ENCODE data around the gene ATL1.

The ATL1 gene

DNA sequence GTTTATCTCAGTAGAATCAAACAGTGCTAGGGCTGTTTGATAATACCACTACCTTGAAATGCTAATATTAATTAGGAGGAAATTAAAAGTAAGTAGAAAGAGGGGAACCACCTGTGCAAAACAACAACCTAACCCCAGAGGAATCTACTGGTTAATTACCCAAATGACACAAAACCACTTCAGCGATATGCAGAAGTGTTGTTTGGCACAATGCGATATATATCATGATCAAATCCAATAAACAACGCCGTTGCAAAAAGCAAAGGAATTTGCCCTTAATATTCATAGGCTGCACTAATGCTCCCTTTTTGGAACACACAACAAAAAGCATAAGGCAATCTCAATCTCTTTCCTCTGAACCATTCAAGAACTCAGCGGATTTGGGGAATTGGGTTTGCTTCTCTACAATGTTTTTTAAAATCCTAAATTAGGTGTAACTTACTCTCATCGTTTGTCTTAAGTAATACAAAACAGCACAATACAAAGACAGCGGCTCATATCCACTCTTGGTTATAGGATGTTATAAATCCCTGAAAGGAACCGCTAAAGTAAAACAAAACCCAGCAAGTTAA lies 29.1 kb upstream of the ATL1 start:
- no peak for TF ChIP-seq EZH2phosphoT487 (IDR thresholded peaks at IDR 0.05; ENCODE audit: borderline replicate concordance)
- TF ChIP-seq, protein P1, sequence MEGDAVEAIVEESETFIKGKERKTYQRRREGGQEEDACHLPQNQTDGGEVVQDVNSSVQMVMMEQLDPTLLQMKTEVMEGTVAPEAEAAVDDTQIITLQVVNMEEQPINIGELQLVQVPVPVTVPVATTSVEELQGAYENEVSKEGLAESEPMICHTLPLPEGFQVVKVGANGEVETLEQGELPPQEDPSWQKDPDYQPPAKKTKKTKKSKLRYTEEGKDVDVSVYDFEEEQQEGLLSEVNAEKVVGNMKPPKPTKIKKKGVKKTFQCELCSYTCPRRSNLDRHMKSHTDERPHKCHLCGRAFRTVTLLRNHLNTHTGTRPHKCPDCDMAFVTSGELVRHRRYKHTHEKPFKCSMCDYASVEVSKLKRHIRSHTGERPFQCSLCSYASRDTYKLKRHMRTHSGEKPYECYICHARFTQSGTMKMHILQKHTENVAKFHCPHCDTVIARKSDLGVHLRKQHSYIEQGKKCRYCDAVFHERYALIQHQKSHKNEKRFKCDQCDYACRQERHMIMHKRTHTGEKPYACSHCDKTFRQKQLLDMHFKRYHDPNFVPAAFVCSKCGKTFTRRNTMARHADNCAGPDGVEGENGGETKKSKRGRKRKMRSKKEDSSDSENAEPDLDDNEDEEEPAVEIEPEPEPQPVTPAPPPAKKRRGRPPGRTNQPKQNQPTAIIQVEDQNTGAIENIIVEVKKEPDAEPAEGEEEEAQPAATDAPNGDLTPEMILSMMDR (conservative IDR thresholded peaks at IDR 0.05; ENCODE audit: low read length) = no peak
- peaks cover 62% of the 10 kb centered on the region for H3K79me2 ChIP-seq (ENCODE audit: insufficient read depth, low read length)
- H3K4me3 ChIP-seq (ENCODE audit: low read length, poor library complexity, severe bottlenecking) = peak overlapping the region; percentile 83
- H3K9ac ChIP-seq (ENCODE audit: low read depth, low read length, poor library complexity, severe bottlenecking) = peak overlapping the region; percentile 93
- no peaks in the 10 kb centered on the region for H3K27me3 ChIP-seq (ENCODE audit: insufficient read depth, low read length, poor library complexity, severe bottlenecking)
- peaks cover 54% of the 10 kb centered on the region for H4K20me1 ChIP-seq (ENCODE audit: insufficient read depth, low read length, poor library complexity, severe bottlenecking)
- no peaks in the 10 kb centered on the region for H3K9me2 ChIP-seq (replicated peaks; ENCODE audit: low read depth, low read length)
- H3K36me3 ChIP-seq (ENCODE audit: insufficient read depth, low read length) = no peaks in the 10 kb centered on the region
- no peak overlapping the region for H2AFZ ChIP-seq (ENCODE audit: low read length)
- H3K4me1 ChIP-seq (ENCODE audit: insufficient read depth, low read length, poor library complexity, severe bottlenecking) = peaks cover 56% of the 10 kb centered on the region
- no peaks in the 10 kb centered on the region for H3K9me3 ChIP-seq (ENCODE audit: insufficient read depth, low read depth, low read length)
- H3F3A ChIP-seq (ENCODE audit: low read depth) = no peaks in the 10 kb centered on the region
- peak overlapping the region; percentile 99 for H3K4me2 ChIP-seq (ENCODE audit: low read depth, low read length, poor library complexity, severe bottlenecking)

DNA sequence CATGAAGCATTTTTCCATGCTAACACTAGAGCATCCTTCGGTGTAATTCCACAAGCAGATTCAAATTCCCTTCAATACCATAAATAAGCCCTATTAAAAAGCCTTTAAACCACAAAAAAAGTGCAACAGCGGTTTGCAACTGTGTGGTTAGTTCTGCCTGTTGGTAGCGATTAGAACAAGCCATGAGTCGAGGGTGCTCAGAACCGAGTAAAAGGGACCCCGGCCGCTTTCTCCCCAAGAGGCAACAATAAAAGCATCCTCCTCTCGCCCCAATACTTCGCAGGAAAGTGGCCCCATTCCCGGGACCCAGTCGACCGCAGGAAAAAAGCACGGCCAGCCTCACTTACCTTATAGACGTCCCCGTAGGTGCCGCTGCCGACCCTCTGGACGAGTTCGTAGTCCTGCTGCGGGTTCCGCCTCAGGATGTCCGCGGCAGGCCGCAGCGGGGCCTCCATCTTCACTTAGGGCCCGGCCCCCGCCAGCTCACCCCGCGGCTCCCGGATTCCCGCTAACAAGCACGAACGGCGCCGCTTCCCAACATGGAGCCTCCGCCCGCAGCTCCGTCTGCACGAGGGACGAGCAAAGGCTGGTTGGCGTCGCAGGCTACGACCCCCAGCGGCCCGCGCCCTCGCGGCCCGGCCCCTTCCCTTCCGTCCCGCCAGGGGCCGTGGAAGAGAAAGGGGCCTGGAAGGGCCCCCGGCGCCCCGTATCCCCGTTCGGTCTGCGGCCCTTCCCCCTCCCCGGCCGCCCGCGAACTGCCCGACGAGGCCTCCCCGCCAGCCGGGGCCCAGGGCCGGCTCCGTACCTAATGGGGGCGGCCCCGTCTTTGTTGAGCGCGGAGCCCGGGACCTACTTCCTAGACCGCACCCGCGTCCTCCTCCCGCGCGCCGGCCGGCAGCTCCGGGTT lies 28.1 kb upstream of the ATL1 start:
- no peaks in the 10 kb centered on the region for H3K9me2 ChIP-seq (replicated peaks; ENCODE audit: low read depth, low read length)
- TF ChIP-seq, protein P1 (conservative IDR thresholded peaks at IDR 0.05; ENCODE audit: low read length) = no peak
- TF ChIP-seq EZH2phosphoT487 (IDR thresholded peaks at IDR 0.05; ENCODE audit: borderline replicate concordance) = no peak
- H3K36me3 ChIP-seq (ENCODE audit: insufficient read depth, low read length) = no peaks in the 10 kb centered on the region
- H3K27me3 ChIP-seq (ENCODE audit: insufficient read depth, low read length, poor library complexity, severe bottlenecking) = no peaks in the 10 kb centered on the region
- H3K4me3 ChIP-seq (ENCODE audit: low read length, poor library complexity, severe bottlenecking) = peak overlapping the region; percentile 83
- peak overlapping the region; percentile 69 for H2AFZ ChIP-seq (ENCODE audit: low read length)
- peaks cover 46% of the 10 kb centered on the region for H4K20me1 ChIP-seq (ENCODE audit: insufficient read depth, low read length, poor library complexity, severe bottlenecking)
- peaks cover 52% of the 10 kb centered on the region for H3K4me1 ChIP-seq (ENCODE audit: insufficient read depth, low read length, poor library complexity, severe bottlenecking)
- H3K9ac ChIP-seq (ENCODE audit: low read depth, low read length, poor library complexity, severe bottlenecking) = peak overlapping the region; percentile 93
- H3F3A ChIP-seq (ENCODE audit: low read depth) = no peaks in the 10 kb centered on the region
- peaks cover 52% of the 10 kb centered on the region for H3K79me2 ChIP-seq (ENCODE audit: insufficient read depth, low read length)
- H3K9me3 ChIP-seq (ENCODE audit: insufficient read depth, low read depth, low read length) = no peaks in the 10 kb centered on the region
- H3K4me2 ChIP-seq (ENCODE audit: low read depth, low read length, poor library complexity, severe bottlenecking) = peak overlapping the region; percentile 99

GRCh38 chr14:50532502-50533240 lies 27.3 kb upstream of the ATL1 start, which contains the start of gene MAP4K5:
Gene MAP4K5 (minus strand): TSS chr14:50532569. CDS start chr14:50532049, 520 bp downstream.
- Histone ChIP-seq H3K4me1 (ENCODE audit: insufficient read depth, low read length, poor library complexity, severe bottlenecking) (peaks cover 45% of the 10 kb centered on the region), H3K9ac (ENCODE audit: low read depth, low read length, poor library complexity, severe bottlenecking) (peak within 1 kb of the TSS; percentile 93), H2AFZ (ENCODE audit: low read length) (peak within 1 kb of the TSS; percentile 99), H3K36me3 (ENCODE audit: insufficient read depth, low read length) (no peaks in the 10 kb centered on the region), H3F3A (ENCODE audit: low read depth) (no peaks in the 10 kb centered on the region), H4K20me1 (ENCODE audit: insufficient read depth, low read length, poor library complexity, severe bottlenecking) (peaks cover 41% of the 10 kb centered on the region), H3K79me2 (ENCODE audit: insufficient read depth, low read length) (peaks cover 45% of the 10 kb centered on the region), H3K4me3 (ENCODE audit: low read length, poor library complexity, severe bottlenecking) (peak within 1 kb of the TSS; percentile 83), H3K27me3 (ENCODE audit: insufficient read depth, low read length, poor library complexity, severe bottlenecking) (no peaks in the 10 kb centered on the region), H3K4me2 (ENCODE audit: low read depth, low read length, poor library complexity, severe bottlenecking) (peak within 1 kb of the TSS; percentile 99), H3K9me3 (ENCODE audit: insufficient read depth, low read depth, low read length) (no peaks in the 10 kb centered on the region), H3K9me2 (replicated peaks; ENCODE audit: low read depth, low read length) (no peaks in the 10 kb centered on the region)
- TF ChIP-seq, protein P1 (conservative IDR thresholded peaks at IDR 0.05; ENCODE audit: low read length) = peak; percentile 82
- no peak for TF ChIP-seq EZH2phosphoT487 (IDR thresholded peaks at IDR 0.05; ENCODE audit: borderline replicate concordance)
